Progenitor cell of endocrine pancreas (in vitro differentiated cells): ENCODE measurements around the gene F13B. TPM values are rescaled to one million over a fixed set of nuclear protein-coding genes. Genes with fewer than 3 reads are reported as not detected.

Experiments
- DNase-seq: peaks from one replicate; pipeline ENCODE4 v3.0.0; 2021; ENCODE audit warnings: low spot score; ENCODE audit not compliant: unreplicated experiment
- H3K27ac Mint-ChIP-seq: 2 replicates; pipeline ENCODE4 v1.8.0; 2021; ENCODE audit warnings: mild to moderate bottlenecking, moderate library complexity, mixed read lengths
- H3K27me3 Mint-ChIP-seq: 2 replicates; pipeline ENCODE4 v1.8.0; 2021; ENCODE audit warnings: mixed read lengths
- H3K36me3 Mint-ChIP-seq: 2 replicates; pipeline ENCODE4 v1.8.0; 2022; ENCODE audit warnings: mixed read lengths; ENCODE audit not compliant: insufficient read depth
- H3K4me1 Mint-ChIP-seq: 2 replicates; pipeline ENCODE4 v1.8.0; 2021; ENCODE audit warnings: low read depth, mixed read lengths
- H3K4me3 Mint-ChIP-seq: 2 replicates; pipeline ENCODE4 v1.8.0; 2021; ENCODE audit warnings: low read depth, mild to moderate bottlenecking, moderate library complexity, mixed read lengths
- H3K9me3 Mint-ChIP-seq: 2 replicates; pipeline ENCODE4 v1.8.0; 2021; ENCODE audit warnings: low read depth, mixed read lengths
- CTCF ChIP-seq: fragments of 200-600 bp; sonication (generic); IDR thresholded peaks from one replicate; pipeline ENCODE4 v1.5.0; 2021; ENCODE audit warnings: antibody characterized with exemption, mild to moderate bottlenecking; ENCODE audit not compliant: unreplicated experiment
- total RNA-seq: library from RNA; stranded (reverse); gene quantifications from 2 replicates; pipeline ENCODE4 v1.2.1, GENCODE V29; 2021

F13B gene
- total RNA-seq, 1 donor from 2014 or later = not detected

DNA sequence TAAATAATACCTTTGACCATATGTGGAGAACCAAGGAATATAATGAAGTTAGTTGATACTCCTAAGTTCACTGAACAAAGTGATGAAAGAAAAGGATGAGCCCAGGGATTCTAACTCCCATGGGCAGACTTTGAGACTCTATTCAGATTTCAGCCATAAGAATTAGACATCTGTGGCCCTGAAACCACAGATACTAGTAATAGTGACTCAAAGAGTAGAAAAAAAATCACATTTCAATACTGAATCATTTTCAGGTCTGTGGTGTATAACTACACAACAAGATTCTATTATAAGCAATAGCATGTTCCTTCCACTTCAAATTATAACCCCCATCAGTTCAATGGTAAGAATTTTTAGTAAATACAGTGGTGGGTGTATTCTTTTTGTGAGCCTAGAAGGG is 16.4 kb upstream of the F13B start:
- Mint-ChIP-seq H3K36me3 (peaks cover 54% of the 10 kb centered on the region), H3K4me3 (no peak overlapping the region), H3K27ac (no peak overlapping the region), H3K9me3 (peaks cover 39% of the 10 kb centered on the region), H3K27me3 (no peaks in the 10 kb centered on the region), H3K4me1 (no peaks in the 10 kb centered on the region)
- TF ChIP-seq CTCF = no peak
- no peak for DNase-seq

GRCh38 chr1:197081117-197081753 is 14.2 kb upstream of the F13B start:
- H3K27ac Mint-ChIP-seq = no peak overlapping the region
- H3K4me1 Mint-ChIP-seq = no peaks in the 10 kb centered on the region
- H3K4me3 Mint-ChIP-seq = no peak overlapping the region
- no peak for TF ChIP-seq CTCF
- H3K27me3 Mint-ChIP-seq = no peaks in the 10 kb centered on the region
- H3K9me3 Mint-ChIP-seq = peaks cover 39% of the 10 kb centered on the region
- peaks cover 49% of the 10 kb centered on the region for H3K36me3 Mint-ChIP-seq
- DNase-seq = no peak

DNA sequence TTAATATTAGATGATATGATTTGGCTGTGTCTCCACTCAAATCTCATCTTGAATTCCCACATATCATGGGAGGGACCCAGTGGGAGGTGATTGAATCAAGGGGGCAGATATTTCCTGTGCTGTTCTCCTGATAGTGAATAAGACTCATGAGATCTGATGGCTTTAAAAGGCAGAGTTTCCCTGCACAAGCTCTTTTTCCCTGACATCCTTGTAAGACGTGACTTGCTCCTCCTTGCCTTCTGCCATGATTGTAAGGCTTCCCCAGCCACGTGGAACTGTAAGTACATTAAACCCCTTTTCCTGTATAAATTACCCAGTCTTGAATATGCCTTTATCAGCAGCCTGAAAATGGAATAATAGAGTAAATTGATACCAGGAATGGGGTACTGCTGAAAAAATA is 13.3 kb upstream of the F13B start:
- no peak for TF ChIP-seq CTCF
- H3K27me3 Mint-ChIP-seq = no peaks in the 10 kb centered on the region
- H3K36me3 Mint-ChIP-seq = peaks cover 44% of the 10 kb centered on the region
- H3K4me1 Mint-ChIP-seq = no peaks in the 10 kb centered on the region
- no peak overlapping the region for H3K27ac Mint-ChIP-seq
- H3K4me3 Mint-ChIP-seq = no peak overlapping the region
- peaks cover 38% of the 10 kb centered on the region for H3K9me3 Mint-ChIP-seq
- DNase-seq = no peak

DNA sequence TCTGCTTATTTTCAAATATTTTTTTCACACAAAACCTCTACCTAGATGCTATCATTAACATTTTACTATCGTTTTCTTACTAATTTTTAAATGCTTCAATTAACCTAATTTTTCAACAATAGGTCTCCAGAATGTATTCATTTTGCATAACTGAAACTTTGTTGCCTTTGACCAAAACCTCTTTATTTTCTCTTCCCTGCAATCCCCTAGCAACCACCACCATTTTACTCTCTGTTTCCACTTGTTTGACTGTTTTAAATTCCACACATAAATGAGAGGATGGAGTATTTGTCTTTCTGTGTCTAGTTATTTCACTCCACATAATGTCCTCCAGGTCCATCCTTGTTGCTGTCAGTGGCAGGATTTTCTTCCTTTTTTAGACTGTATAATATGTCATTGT is 9.5 kb upstream of the F13B start:
- no peak overlapping the region for H3K27ac Mint-ChIP-seq
- no peaks in the 10 kb centered on the region for H3K27me3 Mint-ChIP-seq
- peaks cover 19% of the 10 kb centered on the region for H3K9me3 Mint-ChIP-seq
- H3K4me3 Mint-ChIP-seq = no peak overlapping the region
- no peak for TF ChIP-seq CTCF
- DNase-seq = no peak
- H3K4me1 Mint-ChIP-seq = no peaks in the 10 kb centered on the region
- peaks cover 11% of the 10 kb centered on the region for H3K36me3 Mint-ChIP-seq

- no peak overlapping the region for H3K4me3 Mint-ChIP-seq
- H3K27ac Mint-ChIP-seq = no peak overlapping the region
- DNase-seq = no peak
- H3K36me3 Mint-ChIP-seq = no peaks in the 10 kb centered on the region
- H3K27me3 Mint-ChIP-seq = no peaks in the 10 kb centered on the region
- TF ChIP-seq CTCF = no peak
- H3K9me3 Mint-ChIP-seq = peaks cover 7% of the 10 kb centered on the region
- H3K4me1 Mint-ChIP-seq = no peaks in the 10 kb centered on the region
These were observed 6.9 kb upstream of the F13B start for GRCh38 chr1:197073978-197074377.
